DMS79 treated with DMSO at 0.1 percent for 48 hours (cell line): ENCODE data around the gene PARD3B.
"Not testable (repeated sequence)": the region's sequence is repeated elsewhere in the genome, so short reads cannot be mapped to it uniquely, and the experiment has no call there.

Source experiments
- DNase-seq: peaks from one replicate; lab custom pipeline; 2025; lab: John Stamatoyannopoulos, UW

The PARD3B gene

DNA sequence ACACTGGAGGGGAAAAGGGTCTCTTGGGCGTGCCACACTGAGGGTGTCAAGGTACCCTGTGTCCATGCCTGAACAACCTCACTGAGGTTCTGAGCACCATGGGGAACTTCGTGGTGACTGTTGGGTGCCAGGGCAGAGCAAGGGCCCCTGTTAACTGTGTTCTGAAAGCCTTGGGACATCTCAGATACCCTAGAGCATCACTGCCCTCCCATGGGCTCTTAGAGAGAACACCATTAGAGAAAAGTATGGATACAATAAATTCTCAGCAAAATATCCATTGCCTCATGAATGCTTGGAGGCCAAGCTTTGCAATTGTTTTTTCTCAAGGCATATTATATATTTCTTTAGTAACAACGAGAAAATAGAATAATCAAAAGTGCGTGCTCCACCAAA lies 648.6 kb downstream of the PARD3B start:
- no peak for DNase-seq

DNA sequence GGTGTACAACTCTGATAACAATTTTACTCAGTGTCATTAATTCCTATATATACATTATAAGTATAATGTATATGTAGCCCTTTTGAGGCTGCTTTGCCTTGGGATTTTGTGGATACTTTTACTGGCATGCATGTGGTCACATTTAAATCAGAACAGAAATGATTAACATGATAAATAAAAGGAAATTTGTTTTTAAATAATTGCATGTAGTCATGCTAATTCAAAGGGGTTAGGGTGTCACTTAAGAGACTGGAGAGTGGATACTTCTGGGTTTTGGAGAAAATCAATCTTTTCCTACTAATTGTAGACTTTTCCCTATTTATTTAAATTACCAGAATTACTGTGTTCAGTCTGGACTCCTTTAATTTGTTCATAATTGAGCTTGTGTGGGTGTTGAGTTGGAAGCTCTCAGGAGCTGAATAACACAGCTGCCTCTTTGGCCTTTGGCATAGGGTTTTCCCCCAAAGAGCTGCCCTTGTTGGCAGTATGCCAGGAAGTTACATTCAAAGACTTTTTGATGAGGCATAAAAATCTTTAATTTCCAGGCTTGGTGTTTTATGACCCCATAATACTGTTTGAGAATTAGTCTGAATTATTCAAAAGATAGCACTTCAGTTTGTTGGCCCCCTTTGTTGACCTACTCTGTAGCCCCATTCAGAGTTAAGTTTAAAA lies 652.3 kb downstream of the PARD3B start:
- peak; percentile 35 for DNase-seq

DNA sequence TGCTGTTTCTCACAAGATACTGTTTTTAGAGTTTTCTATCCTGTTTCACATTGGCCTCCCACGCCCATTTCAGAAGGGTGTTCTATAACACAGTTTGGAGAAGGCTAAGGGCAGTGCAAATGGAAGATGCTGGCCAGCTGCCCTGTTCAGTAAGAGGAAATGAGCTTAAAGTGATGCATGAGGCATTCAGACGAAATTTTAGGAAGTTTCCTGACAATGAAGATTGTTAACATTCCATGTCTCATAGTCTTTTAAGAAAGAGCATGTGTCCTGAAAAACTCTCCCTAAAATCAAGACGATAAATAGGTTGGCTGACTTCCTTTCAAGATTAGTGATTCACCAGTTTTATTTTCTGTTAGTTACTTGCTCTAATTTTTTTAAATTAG lies 652.9 kb downstream of the PARD3B start:
- no peak for DNase-seq

GRCh38 chr2:205199165-205199850 lies 654.0 kb downstream of the PARD3B start:
- DNase-seq: no peak

DNA sequence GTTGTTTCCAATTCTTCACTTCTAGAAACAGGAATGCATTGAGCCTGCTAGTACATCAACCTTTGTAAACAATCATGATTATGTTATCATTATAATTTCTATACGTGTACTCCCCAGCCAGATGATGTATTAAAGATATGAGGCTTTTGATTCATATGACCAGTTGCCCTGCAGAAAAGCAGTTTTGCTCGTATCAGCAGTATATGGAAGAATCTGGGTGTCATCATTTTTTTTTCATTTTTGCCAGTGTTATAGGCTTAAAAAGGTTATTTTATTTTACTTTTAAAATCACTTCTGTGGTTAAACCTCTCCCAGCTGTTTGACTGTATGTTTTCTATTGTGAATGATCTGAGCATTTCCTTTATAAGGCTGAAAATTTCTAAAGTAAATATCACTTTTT lies 665.2 kb downstream of the PARD3B start:
- no peak for DNase-seq

DNA sequence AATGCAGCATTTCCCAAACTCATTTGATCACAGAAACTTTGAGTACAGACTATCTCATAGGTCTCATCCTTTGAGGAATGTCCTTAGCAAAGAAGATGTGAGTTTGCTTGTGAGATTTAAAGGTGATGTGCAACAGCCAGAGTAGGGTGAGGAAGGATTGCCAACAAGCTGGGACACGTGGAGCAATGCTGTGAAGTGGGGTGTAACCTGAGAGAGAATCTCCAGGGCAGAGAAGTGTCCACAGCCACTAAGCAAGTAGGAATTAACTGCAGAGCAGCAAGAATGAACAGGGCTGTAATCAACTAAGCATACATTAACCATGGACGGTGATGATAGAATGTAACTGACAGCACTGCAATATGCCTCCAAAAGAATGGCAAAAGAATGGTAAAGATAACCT lies 667.1 kb downstream of the PARD3B start:
- DNase-seq: no peak

DNA sequence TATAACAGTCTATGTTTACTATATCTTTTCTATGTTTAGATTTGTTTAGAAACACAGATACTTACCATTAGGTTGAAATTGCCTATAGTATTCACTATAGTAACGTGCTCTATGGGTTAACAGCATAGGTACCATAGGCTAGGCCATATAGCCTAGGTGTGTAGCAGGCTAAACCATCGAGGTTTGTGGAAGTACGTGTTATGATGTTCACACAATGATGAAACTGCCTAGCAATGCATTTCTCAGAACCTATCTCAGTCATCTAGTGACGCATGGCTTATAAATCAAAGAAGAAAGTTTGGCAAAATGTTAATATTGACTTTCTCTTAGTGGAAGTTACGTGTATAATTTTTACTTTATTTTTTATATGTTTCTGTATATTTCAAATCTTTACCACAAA lies 670.8 kb downstream of the PARD3B start:
- DNase-seq: no peak

GRCh38 chr2:205216580-205216979 lies 671.3 kb downstream of the PARD3B start:
- DNase-seq: no peak

DNA sequence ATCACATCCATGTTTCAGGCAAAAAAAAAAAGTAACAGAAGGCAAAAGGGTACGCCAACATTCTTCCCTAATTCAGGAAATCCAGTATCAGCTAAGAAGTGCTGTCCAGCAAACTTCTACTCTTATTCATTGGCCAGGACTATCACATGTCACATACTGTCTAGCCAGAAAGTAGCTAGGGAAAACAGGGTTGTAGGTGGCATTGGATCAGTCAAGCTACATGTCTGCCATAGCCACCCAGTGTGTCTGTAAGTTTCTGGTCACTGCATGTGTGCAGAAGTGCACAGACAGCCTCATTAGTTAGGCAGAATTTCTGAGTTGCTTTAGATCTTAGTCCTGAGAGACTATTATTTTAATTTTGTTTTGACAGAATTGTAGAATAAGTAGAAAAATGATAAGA lies 671.7 kb downstream of the PARD3B start:
- no peak for DNase-seq

- DNase-seq: no peak
Measured at GRCh38 chr2:205218056-205218455, 672.8 kb downstream of the PARD3B start.

GRCh38 chr2:205218816-205219215 lies 673.5 kb downstream of the PARD3B start:
- DNase-seq: not testable (repeated sequence)

GRCh38 chr2:205220559-205220958 lies 675.3 kb downstream of the PARD3B start:
- DNase-seq: no peak

GRCh38 chr2:205232086-205232485 lies 686.8 kb downstream of the PARD3B start:
- no peak for DNase-seq

DNA sequence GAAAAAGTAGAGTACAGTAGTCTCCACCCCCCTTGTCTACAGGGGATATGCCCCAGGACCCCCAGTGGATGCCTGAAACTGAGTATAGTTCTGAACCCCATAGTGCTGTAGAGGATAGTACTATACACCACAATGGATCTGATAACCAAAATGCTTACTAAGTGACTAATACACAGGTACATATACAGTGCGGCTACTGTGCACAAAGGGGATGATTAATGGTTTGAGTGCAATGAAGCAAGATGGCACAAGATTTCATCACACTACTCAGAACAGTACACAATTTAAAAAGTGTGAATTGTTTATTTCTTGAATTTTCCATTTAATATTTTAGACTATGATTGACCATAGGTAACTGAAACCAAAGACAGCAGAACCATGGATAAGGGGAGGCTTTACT lies 690.2 kb downstream of the PARD3B start:
- DNase-seq: no peak

DNA sequence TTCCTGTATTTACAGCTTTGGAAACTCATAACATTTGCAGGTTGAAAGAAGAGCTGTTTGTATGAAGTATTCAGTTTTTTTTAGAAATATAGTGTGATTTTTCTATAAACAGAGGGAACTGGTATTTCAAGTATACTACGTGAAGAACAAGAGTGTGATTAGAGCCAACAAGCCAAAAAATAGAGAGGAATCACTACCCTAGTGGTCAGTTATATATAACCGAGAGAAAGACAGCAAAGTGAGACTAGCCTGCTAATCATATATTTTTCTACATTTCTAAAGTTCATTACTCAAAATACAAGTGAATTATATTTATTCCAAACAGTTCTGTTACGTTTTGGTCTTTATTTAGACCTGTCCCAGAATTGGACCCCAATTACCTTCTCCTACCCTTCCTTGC lies 692.2 kb downstream of the PARD3B start:
- DNase-seq: no peak

DNA sequence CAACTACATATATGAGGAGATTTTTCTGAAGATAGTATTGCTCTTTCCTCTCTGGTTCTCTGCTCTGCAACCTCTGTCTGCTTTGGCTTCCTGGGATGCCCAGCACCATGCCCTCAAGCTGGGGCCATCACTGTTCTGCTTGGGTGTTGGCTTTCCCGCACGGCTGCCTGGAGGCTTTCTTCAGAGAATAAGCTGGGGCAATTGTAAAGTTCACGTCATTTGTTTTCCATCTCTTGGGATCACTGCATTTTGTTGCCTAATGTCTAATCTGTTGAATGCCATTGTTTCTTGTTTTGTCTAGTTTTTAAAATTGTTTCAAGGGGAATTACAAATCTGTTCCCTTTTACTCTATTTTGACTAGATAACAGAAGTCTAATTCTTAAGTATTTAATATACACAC lies 699.7 kb downstream of the PARD3B start:
- no peak for DNase-seq

DNA sequence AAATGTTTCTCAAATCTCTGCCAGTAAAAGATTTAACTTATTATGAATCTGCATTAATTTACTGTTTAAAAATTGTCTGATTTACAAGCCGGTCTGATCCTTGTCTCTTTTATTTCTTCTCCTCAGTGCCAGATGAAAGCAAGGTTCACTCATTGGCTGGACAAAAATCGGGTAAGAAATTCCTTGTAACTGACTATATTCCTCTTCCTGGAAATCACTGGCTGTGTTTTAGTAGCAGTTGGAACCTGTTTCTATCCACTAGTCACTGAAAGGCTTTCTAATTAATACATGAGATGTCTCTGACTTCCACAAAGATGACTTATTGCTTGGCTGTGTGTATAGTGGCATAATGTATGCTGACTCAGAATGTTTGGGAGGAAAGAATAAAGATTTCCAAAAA lies 700.4 kb downstream of the PARD3B start:
- DNase-seq: no peak

DNA sequence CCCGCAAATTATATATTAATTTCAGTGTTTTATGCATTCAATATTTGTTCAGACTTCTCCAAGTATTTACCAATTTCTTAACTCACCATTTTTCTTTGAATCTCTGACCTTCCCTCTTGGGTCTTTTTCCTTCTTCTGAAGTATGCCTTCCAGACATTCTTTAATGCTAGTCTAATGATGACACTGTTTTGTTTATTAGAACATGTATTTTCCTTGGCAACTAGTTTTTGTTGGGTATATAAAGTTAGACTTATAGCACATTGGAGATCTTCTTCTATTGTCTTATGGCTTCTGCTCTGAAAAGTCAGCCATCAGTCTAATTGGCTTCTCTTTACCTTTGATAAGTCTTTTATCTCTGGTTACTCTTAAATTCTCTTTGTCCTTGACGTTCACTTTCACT lies 713.8 kb downstream of the PARD3B start:
- no peak for DNase-seq

DNA sequence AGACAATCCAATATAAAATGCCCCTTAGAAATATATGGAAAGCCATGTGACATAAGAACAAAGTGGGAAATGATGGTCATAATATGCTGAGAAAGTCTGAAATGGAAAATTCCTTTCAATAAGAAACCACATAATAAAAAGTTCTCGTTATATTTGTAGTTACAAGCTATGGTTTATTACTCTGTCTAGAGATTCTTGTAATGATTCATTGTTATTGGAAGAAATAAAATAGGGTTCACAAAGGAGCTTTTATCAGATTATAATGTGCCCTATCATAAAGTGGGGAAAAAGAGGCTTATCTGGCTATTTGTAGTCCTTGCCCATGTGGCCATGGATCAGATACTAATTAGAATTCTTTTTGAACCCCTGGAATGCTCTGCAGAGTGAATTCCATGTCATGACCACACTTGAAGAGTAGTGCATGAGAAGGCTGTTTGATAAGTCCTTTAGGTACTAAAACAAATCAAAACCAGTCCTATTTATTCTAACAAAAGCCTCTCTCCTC lies 716.3 kb downstream of the PARD3B start:
- no peak for DNase-seq

GRCh38 chr2:205267323-205267722 lies 722.0 kb downstream of the PARD3B start:
- DNase-seq: no peak

GRCh38 chr2:205270689-205271088 lies 725.4 kb downstream of the PARD3B start:
- no peak for DNase-seq

GRCh38 chr2:205273148-205273547 lies 727.9 kb downstream of the PARD3B start:
- DNase-seq: no peak

- DNase-seq: no peak
Measured at GRCh38 chr2:205273627-205274026, 728.4 kb downstream of the PARD3B start.

- DNase-seq: no peak
Measured at GRCh38 chr2:205274801-205275200, 729.5 kb downstream of the PARD3B start.
